GM04503 (cell line): Measurements from ENCODE around the gene CS.
"Not testable (repeated sequence)": the region's sequence is repeated elsewhere in the genome, so short reads cannot be mapped to it uniquely, and the experiment has no call there.

Experiments used
- DNase-seq: peaks from one replicate; pipeline ENCODE4 v3.0.0-alpha.2; 2012; ENCODE audit warnings: low read depth

The CS gene

GRCh38 chr12:56280849-56281248 lies 19.3 kb downstream of the CS start:
- no peak for DNase-seq

- DNase-seq: no peak
Observed at GRCh38 chr12:56278905-56279304, 21.2 kb downstream of the CS start.

GRCh38 chr12:56274299-56274698 lies 25.8 kb downstream of the CS start:
- no peak for DNase-seq

DNA sequence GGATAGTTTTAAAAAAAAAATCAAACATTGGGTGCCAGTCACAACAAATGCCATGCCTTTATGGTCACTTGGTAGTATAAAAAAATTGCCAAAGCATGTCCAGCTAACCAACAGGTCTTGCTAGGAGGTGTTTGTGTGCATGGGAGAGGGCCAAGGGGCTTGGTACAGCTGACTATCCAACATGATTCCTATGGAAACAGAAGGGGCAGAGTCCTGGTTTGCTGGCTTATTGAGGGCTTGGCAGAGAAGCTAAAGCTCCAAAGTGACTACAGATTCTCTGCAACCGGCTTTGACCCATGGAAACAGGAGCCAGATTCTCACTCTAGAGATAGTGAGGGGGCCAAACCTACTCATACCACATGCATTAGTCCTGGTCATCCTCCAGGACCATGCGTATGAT lies 27.7 kb downstream of the CS start:
- DNase-seq: not testable (repeated sequence)

DNA sequence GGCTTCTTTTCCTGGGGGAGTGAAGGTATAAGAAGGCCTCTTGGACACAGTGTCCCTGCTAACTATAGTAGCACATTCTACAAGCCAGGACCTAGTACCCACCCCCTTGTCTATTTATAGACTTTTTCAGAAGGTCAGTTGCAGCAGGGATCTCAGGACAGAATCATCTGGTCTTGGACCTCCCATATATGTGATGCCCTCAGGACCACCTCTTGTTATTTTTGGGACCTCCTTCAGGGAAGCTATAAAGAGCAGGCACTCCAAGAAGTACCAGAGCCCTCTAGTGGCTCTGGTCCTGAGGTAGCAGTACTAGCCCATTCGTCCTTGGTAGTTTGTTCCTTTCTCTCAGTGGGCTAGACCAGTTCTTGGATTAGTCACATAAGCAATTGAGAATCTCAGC lies 29.1 kb downstream of the CS start:
- DNase-seq: no peak

DNA sequence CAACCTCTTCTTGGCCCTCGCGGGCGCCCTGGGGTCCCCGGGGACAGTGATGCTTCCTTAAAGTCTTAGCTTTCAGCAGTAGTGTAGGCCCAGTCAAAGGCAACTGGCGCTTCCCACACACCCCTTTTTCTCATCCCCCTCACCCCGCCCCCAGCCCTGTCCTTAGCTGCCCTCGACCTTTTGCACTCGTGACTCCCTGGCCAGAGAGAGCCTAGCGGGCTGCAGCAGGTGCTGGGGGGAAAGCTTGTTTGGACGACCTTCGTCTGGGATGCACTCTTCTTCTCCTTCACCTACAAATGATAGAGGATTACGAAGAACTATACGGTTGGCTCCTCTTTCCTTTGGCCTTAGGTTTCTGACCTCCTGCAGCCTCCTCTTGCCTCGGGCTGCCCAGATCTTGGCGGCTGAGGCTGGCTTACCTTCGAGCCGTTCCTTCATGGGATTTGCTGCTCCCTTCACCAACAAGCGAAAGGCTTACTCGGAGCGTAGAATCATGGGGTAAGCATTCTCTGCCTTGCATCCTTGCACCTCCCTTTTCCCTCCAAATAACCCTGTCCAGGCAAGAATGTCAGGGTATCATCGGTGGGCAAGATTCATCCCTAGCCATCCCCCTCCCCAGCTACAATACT lies 32.6 kb downstream of the CS start:
- no peak for DNase-seq

DNA sequence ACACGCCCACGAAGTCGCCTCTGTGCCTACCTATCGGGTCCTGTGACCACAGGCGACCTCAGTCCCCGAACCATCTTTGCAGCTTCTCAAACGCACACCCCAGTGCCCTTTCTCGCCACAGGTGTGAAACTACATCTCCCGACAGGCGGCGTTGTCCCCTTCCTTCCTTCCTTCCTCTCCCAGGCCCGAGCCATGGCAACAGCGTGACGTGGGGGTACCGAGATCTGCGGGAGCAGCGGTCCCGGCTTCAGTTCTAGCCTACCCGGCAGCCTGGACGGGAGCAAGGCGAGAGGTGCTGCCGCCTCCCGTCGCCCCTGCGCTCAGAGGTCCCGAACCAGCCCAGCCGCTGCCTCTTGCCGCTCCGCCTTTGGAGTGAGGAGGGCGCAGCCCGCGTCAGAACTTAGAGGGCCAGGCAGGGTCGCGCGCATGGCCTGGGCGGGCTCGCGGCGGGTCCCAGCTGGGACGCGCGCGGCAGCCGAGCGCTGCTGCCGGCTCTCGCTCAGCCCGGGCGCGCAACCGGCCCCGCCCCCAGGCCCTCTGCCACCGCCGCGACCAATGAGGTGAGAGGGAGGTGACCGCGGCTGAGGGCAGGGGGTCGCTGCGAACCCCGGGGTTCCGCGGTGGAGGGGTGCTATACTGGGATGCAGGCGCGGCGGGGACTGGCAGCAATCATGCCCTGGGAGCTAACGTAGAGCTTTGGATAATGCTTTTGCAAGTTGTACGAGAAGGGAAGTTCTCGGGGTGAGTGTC lies 33.3 kb downstream of the CS start, which contains the start of gene COQ10A:
Gene COQ10A, plus strand, starts transcription at position 250 of the 750 bp plus-strand sequence. Its CDS starts 177 bp downstream, at position 427.
- DNase-seq: peak; percentile 37

DNA sequence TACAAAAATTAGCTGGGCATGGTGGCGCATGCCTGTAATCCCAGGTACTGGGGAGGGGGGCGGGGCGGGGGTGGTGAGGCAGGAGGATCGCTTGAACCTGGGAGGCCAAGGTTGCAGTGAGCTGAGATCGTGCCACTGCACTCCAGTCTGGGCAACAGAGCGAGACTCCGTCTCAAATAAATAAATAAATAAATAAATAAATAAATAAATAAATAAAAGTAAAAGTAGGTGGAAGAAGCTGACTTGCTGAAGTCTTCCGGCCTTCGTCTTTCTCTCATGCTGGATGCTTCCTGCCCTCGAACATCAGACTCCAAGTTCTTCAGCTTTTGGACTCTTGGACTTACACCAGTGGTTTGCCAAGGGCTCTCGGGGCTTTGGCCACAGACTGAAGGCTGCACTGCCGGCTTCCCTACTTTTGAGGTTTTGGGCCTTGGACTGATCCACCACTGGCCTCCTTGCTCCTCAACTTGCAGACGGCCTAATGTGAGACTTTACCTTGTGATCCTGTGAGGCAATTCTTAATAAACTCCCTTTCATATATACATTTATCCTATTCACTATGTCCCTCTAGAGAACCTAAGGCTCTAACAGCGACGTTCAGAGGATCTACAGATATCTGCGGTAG lies 34.0 kb downstream of the CS start:
- not testable (repeated sequence) for DNase-seq

- DNase-seq: not testable (repeated sequence)
Observed at GRCh38 chr12:56262955-56263354, 37.2 kb downstream of the CS start.

DNA sequence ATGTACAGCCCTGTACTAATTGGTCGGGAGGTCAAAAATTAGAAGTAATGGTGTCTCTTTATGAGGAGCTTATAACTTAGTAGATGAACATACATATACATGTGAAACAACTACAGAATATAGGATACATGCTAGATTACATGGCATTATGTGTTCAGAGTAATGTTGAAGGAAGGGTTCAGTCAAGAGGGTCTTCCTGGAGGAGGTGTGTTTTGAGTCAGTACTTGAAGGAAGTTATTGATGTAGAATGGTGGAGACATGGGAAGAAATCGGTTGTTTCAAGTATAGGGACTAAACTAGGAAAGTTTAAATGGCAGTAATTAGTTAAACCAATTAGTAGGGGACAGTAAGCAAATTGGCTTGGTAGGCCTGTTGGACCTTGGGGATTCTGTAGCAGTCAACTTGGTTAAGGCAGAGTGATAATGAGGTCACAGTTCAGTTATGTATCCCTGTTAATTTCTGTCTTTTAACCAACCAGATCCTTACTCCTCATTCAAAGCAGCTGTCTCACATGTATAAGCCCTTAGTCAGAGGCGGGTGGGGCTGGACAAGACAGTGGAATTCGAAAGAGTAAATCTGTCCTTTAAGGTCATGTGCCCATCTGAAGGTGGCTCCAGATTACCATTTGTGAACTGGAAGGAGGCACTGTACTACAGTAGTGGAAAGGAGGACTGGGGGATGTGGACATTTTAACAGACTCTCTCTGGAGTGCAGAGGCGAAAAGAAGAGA lies 38.5 kb downstream of the CS start:
- peak; percentile 86 for DNase-seq

DNA sequence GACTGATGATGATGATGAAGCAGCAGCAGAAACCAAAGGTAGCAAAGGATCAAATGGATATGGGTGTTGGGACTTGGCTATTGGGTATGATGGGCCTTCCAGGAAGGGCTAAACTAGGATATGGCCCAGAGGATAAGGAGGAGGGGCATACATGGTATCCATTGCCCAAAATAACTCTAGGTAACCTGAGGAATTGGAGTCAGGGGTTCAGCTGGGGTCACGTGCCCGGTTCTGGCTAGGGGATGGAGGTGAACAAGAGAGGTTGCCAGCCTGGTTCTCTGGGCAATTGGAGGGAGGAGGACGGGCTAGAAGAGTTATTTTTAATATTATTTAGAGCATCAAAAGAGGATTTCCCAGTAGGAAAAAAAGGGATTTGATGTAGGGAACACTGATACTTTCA lies 39.2 kb downstream of the CS start:
- DNase-seq: no peak

DNA sequence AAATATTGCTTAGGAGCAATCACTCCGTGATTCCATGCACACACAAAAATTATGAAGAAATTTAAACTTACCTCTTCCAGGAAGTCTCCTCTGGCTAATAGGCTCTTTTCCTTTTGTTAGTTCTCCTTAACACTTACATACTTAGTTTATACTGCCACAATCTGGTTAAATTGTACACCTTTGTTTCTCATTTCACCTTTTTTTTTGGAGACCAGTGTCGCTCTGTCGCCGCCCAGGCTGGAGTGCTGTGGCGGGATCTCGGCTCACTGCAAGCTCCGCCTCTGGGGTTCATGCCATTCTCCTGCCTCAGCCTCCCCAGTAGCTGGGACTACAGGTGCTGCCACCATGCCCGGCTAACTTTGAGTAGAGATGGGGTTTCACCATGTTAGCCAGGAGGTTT lies 39.8 kb downstream of the CS start:
- no peak for DNase-seq

DNA sequence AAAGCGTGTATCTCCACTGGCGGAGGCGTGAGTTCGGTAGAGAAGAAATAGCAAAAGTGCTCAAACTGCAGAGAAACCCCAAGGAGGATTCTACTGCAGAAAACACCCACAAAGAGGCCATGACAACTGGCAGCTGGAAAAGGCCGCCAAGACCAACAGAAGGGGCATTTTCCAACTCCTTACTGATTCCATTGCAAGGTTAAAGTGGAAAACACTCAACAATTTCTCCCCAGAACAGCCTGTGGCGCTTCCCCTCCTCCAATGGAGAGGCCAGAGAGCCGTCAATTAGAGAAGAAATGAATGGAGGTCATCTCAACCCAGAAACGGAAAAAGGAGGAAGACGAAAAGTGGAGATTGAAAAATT lies 41.3 kb downstream of the CS start:
- DNase-seq: no peak

GRCh38 chr12:56258068-56258819 lies 41.9 kb downstream of the CS start, which contains the start of gene ANKRD52:
TSS of gene ANKRD52 (minus strand) at chr12:56258384. CDS start at chr12:56258269, 115 bp downstream.
- DNase-seq: peak; percentile 56

DNA sequence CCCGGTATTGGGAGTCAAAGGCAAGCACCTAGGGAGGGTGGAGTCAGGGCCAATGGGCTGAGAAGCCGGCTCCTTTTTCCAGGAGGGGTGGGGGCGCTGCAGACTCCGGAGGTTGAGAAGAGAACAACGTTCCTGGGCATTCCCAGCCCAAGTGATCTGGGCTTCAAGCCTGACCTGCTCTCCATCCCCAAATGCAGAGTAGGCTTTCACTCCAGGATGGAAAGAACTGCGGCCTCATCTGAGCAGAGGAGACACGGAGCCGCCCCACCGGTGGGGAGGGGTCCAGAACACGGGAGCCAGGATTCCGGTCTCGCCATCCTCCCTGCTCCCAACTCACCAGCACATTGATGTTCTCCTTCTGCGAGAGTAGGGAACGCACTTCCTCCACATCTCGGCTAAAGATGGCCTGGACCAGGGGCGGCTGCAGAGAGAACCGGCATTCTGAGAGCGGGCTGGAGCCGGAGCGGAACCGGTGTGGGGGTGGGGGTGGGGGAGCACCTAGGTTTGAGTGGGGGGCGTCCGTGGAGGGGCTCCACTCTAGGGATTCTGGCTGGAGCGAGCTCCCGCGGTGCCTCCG lies 42.6 kb downstream of the CS start:
- DNase-seq: no peak

GRCh38 chr12:56257071-56257470 lies 43.1 kb downstream of the CS start:
- DNase-seq: no peak

DNA sequence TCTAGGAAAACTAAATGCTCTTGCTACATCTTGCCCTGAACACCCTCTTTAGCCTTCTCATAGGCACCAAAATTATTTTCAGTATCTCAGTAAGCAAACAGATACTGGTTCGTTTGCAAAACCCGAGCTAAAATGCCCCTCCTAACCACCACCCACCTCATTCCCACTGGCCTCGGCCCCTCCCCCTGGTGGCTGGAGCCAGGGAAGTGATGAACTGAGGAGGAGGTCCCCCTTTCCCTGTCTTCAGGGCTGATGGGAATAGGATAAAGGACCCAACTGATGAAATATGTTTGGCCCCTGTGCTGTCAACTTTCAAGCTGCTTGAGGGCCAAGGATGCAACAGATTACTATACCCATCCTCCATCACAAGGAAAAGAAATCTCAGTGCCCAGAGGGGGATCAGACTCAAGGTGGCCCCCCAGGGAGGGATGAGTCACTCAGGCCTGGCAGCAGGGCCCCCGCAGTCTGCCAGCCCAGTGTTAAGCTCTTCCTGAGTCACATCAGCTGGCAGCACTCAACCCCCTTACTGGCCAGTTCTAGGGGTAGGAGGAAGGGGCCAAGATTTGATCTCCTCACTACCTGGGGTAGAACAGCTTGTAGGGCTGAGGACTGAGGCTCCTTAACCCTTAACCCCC lies 43.7 kb downstream of the CS start:
- no peak for DNase-seq

DNA sequence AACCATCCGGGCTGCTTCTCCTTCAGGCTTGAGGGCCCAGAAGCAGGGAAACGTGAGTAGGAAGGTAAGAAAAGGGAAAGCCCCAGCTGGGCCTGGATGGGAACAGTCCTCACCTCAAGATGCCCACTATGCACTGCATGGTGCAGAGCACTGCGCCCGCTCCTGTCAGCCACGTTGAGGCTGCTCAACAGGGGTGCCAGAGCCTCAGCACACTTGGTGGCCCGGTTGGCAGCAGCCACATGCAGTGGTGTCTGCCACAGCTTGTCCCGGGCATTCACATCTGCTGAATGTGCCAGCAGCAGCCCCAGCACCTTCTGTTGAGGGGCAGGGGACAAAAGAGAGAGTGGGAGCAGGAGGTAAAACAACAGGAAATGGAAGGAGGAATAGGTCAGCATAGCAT lies 44.5 kb downstream of the CS start:
- no peak for DNase-seq

GRCh38 chr12:56253091-56253490 lies 47.0 kb downstream of the CS start:
- DNase-seq: no peak

GRCh38 chr12:56252649-56253048 lies 47.5 kb downstream of the CS start:
- DNase-seq: no peak

DNA sequence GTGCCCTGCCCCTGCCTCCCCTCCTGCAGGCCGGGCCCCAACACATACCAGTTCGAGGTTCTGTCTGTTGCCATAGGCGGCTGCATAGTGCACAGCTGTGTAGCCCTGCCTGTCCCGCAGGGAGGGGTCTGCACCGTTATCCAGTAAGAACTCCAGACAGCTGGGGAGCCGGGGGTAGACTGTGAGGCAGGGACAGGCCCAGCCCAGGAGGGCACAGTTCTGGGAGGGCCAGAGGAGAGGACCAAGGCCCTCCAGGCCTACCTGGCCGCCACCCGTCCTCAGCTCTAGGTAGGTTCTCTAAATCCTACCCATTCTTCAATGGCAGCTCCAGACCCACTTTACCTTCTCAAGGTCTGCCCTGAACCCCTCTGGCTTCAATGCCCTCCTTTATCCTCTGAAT lies 51.4 kb downstream of the CS start:
- DNase-seq: no peak
